IMR-90 (cell line): ENCODE measurements around the gene PARP16. TPM values are rescaled to one million over a fixed set of nuclear protein-coding genes. Genes with fewer than 3 reads are reported as not detected.

ENCODE experiments used
- ATAC-seq: fragments of 200-7000 bp; cut with Tn5 transposase; 2 replicates; pipeline ENCODE4 v1.9.1; 2020; ENCODE audit warnings: low read depth, mild to moderate bottlenecking, moderate library complexity
- BruUV-seq: library from RNA; stranded (reverse); fragments of 400-500 nt; replicated peaks from 2 replicates; lab custom pipeline; 2021; lab: Mats Ljungman, UMichigan
- CTCF ChIA-PET: fragments of 300-600 bp; formaldehyde crosslinking; extraction: SDS; loops from one replicate; lab custom pipeline; 2021; ENCODE audit warnings: antibody characterized with exemption; lab: Yijun Ruan, JAX
- POLR2A ChIA-PET: fragments of 300-600 bp; sonication (Branson Sonifier 250); formaldehyde crosslinking; loops from one replicate; lab custom pipeline; 2022; ENCODE audit warnings: antibody characterized with exemption; ENCODE audit not compliant: unreplicated experiment; lab: Charles Lee
- DNase-seq: peaks from one replicate; pipeline ENCODE4 v3.0.0; 2013
- H2AFZ ChIP-seq: replicated peaks from 2 replicates; pipeline ENCODE3; 2013; ENCODE audit warnings: low read length, mild to moderate bottlenecking; ENCODE audit not compliant: poor library complexity
- H2AK5ac ChIP-seq: 2 replicates; pipeline ENCODE4 v1.6.1; 2013; ENCODE audit warnings: low read depth, low read length, inconsistent platforms
- H2AK9ac ChIP-seq: replicated peaks from 2 replicates; pipeline ENCODE3; 2013; ENCODE audit warnings: mild to moderate bottlenecking, low read depth, low read length, moderate library complexity; ENCODE audit not compliant: poor library complexity
- H2BK120ac ChIP-seq: 2 replicates; pipeline ENCODE4 v1.6.1; 2013; ENCODE audit warnings: low read depth, low read length, inconsistent platforms
- H2BK15ac ChIP-seq: 3 replicates; pipeline ENCODE4 v1.6.1; 2013; ENCODE audit warnings: low read depth, low read length, inconsistent platforms
- H2BK20ac ChIP-seq: 2 replicates; pipeline ENCODE4 v1.6.1; 2013; ENCODE audit warnings: low read depth, mild to moderate bottlenecking, inconsistent platforms, low read length, moderate library complexity
- H2BK5ac ChIP-seq: 2 replicates; pipeline ENCODE4 v1.6.1; 2013; ENCODE audit warnings: mild to moderate bottlenecking, low read depth, low read length, inconsistent platforms; ENCODE audit not compliant: poor library complexity, severe bottlenecking
- H3K14ac ChIP-seq: replicated peaks from 2 replicates; pipeline ENCODE4 v1.6.1; 2013; ENCODE audit warnings: low read depth, low read length, inconsistent platforms
- H3K18ac ChIP-seq: 2 replicates; pipeline ENCODE4 v1.6.1; 2013; ENCODE audit warnings: low read depth, low read length, control low read depth
- H3K23ac ChIP-seq: 2 replicates; pipeline ENCODE4 v1.6.1; 2013; ENCODE audit warnings: low read depth, low read length, inconsistent platforms
- H3K27ac ChIP-seq: 2 replicates; pipeline ENCODE4 v1.5.1; 2013; ENCODE audit warnings: mild to moderate bottlenecking, control low read depth, low read length; ENCODE audit not compliant: insufficient read depth
- H3K27me3 ChIP-seq: 2 replicates; pipeline ENCODE4 v1.6.1; 2013; ENCODE audit warnings: low read length; ENCODE audit not compliant: control insufficient read depth, insufficient read depth
- H3K36me3 ChIP-seq: 2 replicates; pipeline ENCODE4 v1.6.1; 2013; ENCODE audit warnings: low read length, mixed read lengths; ENCODE audit not compliant: control insufficient read depth, insufficient read depth
- H3K4ac ChIP-seq: 2 replicates; pipeline ENCODE4 v1.6.1; 2013; ENCODE audit warnings: low read depth, low read length, inconsistent platforms
- H3K4me1 ChIP-seq: 2 replicates; pipeline ENCODE4 v1.6.1; 2013; ENCODE audit warnings: low read length, mixed read lengths; ENCODE audit not compliant: control insufficient read depth, insufficient read depth
- H3K4me2 ChIP-seq: 2 replicates; pipeline ENCODE4 v1.6.1; 2013; ENCODE audit warnings: low read depth, mild to moderate bottlenecking, control low read depth, low read length, moderate library complexity
- H3K4me3 ChIP-seq: 2 replicates; pipeline ENCODE4 v1.5.1; 2013; ENCODE audit warnings: low read depth, mild to moderate bottlenecking, control low read depth, low read length, moderate library complexity; ENCODE audit not compliant: insufficient read depth
- H3K56ac ChIP-seq: 2 replicates; pipeline ENCODE4 v1.6.1; 2013; ENCODE audit warnings: low read length, inconsistent platforms; ENCODE audit not compliant: insufficient read depth; ENCODE audit errors: extremely low read depth
- H3K79me1 ChIP-seq, 2 experiments: 2 replicates each; pipeline ENCODE4 v1.6.1; 2013; ENCODE audit warnings: low read length in 2 of 2, inconsistent platforms in 1 of 2, low read depth in 1 of 2
- H3K9ac ChIP-seq: 2 replicates; pipeline ENCODE4 v1.6.1; 2013; ENCODE audit warnings: low read depth, low read length, control low read depth
- H3K9me1 ChIP-seq: 2 replicates; pipeline ENCODE4 v1.6.1; 2013; ENCODE audit warnings: low read length, inconsistent platforms; ENCODE audit not compliant: insufficient read depth
- H3K9me3 ChIP-seq: 2 replicates; pipeline ENCODE4 v1.6.1; 2013; ENCODE audit warnings: low read length; ENCODE audit not compliant: control insufficient read depth, insufficient read depth
- H4K20me1 ChIP-seq: 2 replicates; pipeline ENCODE4 v1.6.1; 2013; ENCODE audit warnings: low read length, inconsistent platforms; ENCODE audit not compliant: insufficient read depth
- H4K5ac ChIP-seq: 2 replicates; pipeline ENCODE4 v1.6.1; 2013; ENCODE audit warnings: mild to moderate bottlenecking, low read depth, low read length, control low read depth
- H4K8ac ChIP-seq, 2 experiments: 2 replicates each; pipeline ENCODE4 v1.6.1; 2013; ENCODE audit warnings: low read depth in 2 of 2, low read length in 2 of 2, control low read depth in 1 of 2, inconsistent platforms in 1 of 2
- H4K91ac ChIP-seq: 2 replicates; pipeline ENCODE4 v1.6.1; 2013; ENCODE audit warnings: low read depth, low read length, inconsistent platforms; ENCODE audit not compliant: insufficient read depth
- CEBPB ChIP-seq: IDR thresholded peaks from 2 replicates; pipeline ENCODE4 v1.6.1; 2012; ENCODE audit warnings: low read depth, low read length, improper control_type of control experiment
- RAD21 ChIP-seq: IDR thresholded peaks from 2 replicates; pipeline ENCODE4 v1.6.1; 2012; ENCODE audit warnings: low read length, improper control_type of control experiment
- RFX5 ChIP-seq: IDR thresholded peaks from 2 replicates; pipeline ENCODE4 v1.8.0; 2012; ENCODE audit warnings: low read depth, mild to moderate bottlenecking, low read length, moderate library complexity
- dilution Hi-C: fragments of 300-500 bp; cut with HindIII; formaldehyde crosslinking; loops from one replicate; pipeline ENCODE4 v1.14.3; 2018; ENCODE audit warnings: low sequenced_read_pairs; ENCODE audit not compliant: unreplicated experiment
- in situ Hi-C: fragments of 300-500 bp; cut with MboI; formaldehyde crosslinking; loops from 3 replicates; pipeline ENCODE4 v1.14.3; 2019; ENCODE audit warnings: low sequenced_read_pairs, inconsistent platforms, mixed read lengths
- intact Hi-C: fragments of 100-400 bp; cut with micrococcal nuclease; formaldehyde crosslinking; loops from 2 replicates; pipeline ENCODE4 v1.10.0; 2022
- polyA plus RNA-seq, 3 experiments: library from polyadenylated mRNA; depleted of rRNA; stranded (reverse); fragments of >200 nt; gene quantifications; 2 replicates each; pipeline ENCODE4 v1.2.3, GENCODE V29; 2012; ENCODE audit warnings: low replicate concordance in 1 of 3
- total RNA-seq: library from RNA; depleted of rRNA; stranded (reverse); fragments of >200 nt; gene quantifications from 2 replicates; pipeline ENCODE4 v1.2.3, GENCODE V29; 2012

PARP16 gene
- total and polyA plus RNA-seq, 2 of the 4 experiments (the other 2 are of a cell fraction): 1.3 to 5.0 TPM

GRCh38 chr15:65306551-65306950 is 19.9 kb upstream of the PARP16 start:
- TF ChIP-seq RAD21 (no peak), RFX5 (no peak), CEBPB (no peak)
- H2AFZ ChIP-seq: no peak overlapping the region
- H3K18ac ChIP-seq: no peak overlapping the region
- intact Hi-C loops: no loop called here
- no peak overlapping the region for H3K56ac ChIP-seq
- H4K5ac ChIP-seq: no peak overlapping the region
- no peak overlapping the region for H3K4me2 ChIP-seq
- no TSS peak for BruUV-seq
- ChIA-PET CTCF (interaction anchor here (1.0 kb wide), 1 partner anchor 95 kb away, joined by 3 read pairs; no protein-coding TSS in a partner anchor), POLR2A (no interaction called here)
- H4K91ac ChIP-seq: no peak overlapping the region
- no peak overlapping the region for H3K23ac ChIP-seq
- no peak overlapping the region for H3K4ac ChIP-seq
- no peaks in the 10 kb centered on the region for H3K9me3 ChIP-seq
- 0 out of 2 replicates have a peak, but pooled peaks cover 3% of the 10 kb centered on the region for H3K9me1 ChIP-seq
- in situ Hi-C loops: no loop called here
- no peak overlapping the region for H2AK5ac ChIP-seq
- no peak overlapping the region for H3K14ac ChIP-seq
- H4K8ac ChIP-seq: no peak overlapping the region
- dilution Hi-C loops: no loop called here
- H3K27me3 ChIP-seq: no peaks in the 10 kb centered on the region
- no peak overlapping the region for H2AK9ac ChIP-seq
- H3K9ac ChIP-seq: no peak overlapping the region
- no peaks in the 10 kb centered on the region for H3K36me3 ChIP-seq
- DNase-seq (no peak), ATAC-seq (no peak)
- no peaks in the 10 kb centered on the region for H3K79me1 ChIP-seq
- no peak overlapping the region for H3K4me3 ChIP-seq
- H2BK20ac ChIP-seq: no peak overlapping the region
- H2BK120ac ChIP-seq: no peak overlapping the region
- H2BK15ac ChIP-seq: no peak overlapping the region
- H3K27ac ChIP-seq: no peak overlapping the region
- peaks cover 14% of the 10 kb centered on the region for H3K4me1 ChIP-seq
- peaks cover 12% of the 10 kb centered on the region for H4K20me1 ChIP-seq
- H2BK5ac ChIP-seq: no peak overlapping the region
